CD4-positive, alpha-beta memory T cell (primary cell): ENCODE data around the gene LIN7C. TPM values are rescaled to one million over a fixed set of nuclear protein-coding genes. Genes with fewer than 3 reads are reported as not detected.
A peak's percentile ranks its signal among the peaks of the same experiment; 100 is the strongest.

ENCODE experiments used
- CTCF ChIA-PET: fragments of 350-600 bp; sonication (Branson Sonifier 250); formaldehyde crosslinking; loops from one replicate; lab custom pipeline; 2021; ENCODE audit warnings: inconsistent platforms; ENCODE audit not compliant: partially characterized antibody; lab: Charles Lee
- POLR2A ChIA-PET: fragments of 350-600 bp; sonication (Branson Sonifier 250); formaldehyde crosslinking; loops from one replicate; lab custom pipeline; 2021; ENCODE audit not compliant: partially characterized antibody; lab: Charles Lee
- DNase-seq, 5 donors: peaks; one replicate each; pipeline versions ENCODE4 v3.0.0 to v3.0.0-alpha.2; 2020 to 2022; ENCODE audit warnings: mixed read lengths in 1 of 5
- H3K27ac ChIP-seq: one replicate; pipeline ENCODE4 v1.7.0; 2013; ENCODE audit warnings: low read depth, low read length
- H3K27me3 ChIP-seq: 2 replicates; pipeline ENCODE4 v1.7.0; 2013; ENCODE audit warnings: mild to moderate bottlenecking, low read length, moderate library complexity; ENCODE audit not compliant: insufficient read depth
- H3K36me3 ChIP-seq: 2 replicates; pipeline ENCODE4 v1.7.0; 2013; ENCODE audit warnings: mild to moderate bottlenecking, low read length, moderate library complexity; ENCODE audit not compliant: insufficient read depth
- H3K4me1 ChIP-seq: 2 replicates; pipeline ENCODE4 v1.7.0; 2013; ENCODE audit warnings: mild to moderate bottlenecking, low read length, moderate library complexity; ENCODE audit not compliant: insufficient read depth
- H3K4me3 ChIP-seq, 2 donors: one replicate each; pipeline ENCODE4 v1.7.0; 2013; ENCODE audit warnings: low read length in 2 of 2, mild to moderate bottlenecking in 1 of 2
- H3K9me3 ChIP-seq, 2 donors: one replicate each; pipeline ENCODE4 v1.7.0; 2013; ENCODE audit warnings: low read length in 2 of 2, control low read depth in 1 of 2; ENCODE audit not compliant: control insufficient read depth in 1 of 2
- H3K27ac Mint-ChIP-seq, 7 donors: one replicate each; pipeline ENCODE4 v1.8.0; 2020 to 2021; ENCODE audit warnings: mixed read lengths in 7 of 7, mild to moderate bottlenecking in 6 of 7, inconsistent platforms in 3 of 7, moderate library complexity in 3 of 7
- H3K27me3 Mint-ChIP-seq, 2 donors: one replicate each; pipeline ENCODE4 v1.8.0; 2020 to 2021; ENCODE audit warnings: mixed read lengths in 2 of 2
- H3K36me3 Mint-ChIP-seq, 2 donors: one replicate each; pipeline ENCODE4 v1.8.0; 2020 to 2021; ENCODE audit warnings: mixed read lengths in 2 of 2, inconsistent platforms in 1 of 2, mild to moderate bottlenecking in 1 of 2
- H3K4me1 Mint-ChIP-seq, 4 donors: one replicate each; pipeline ENCODE4 v1.8.0; 2020 to 2021; ENCODE audit warnings: mixed read lengths in 4 of 4, mild to moderate bottlenecking in 1 of 4
- H3K4me3 Mint-ChIP-seq, 8 donors: one replicate each; pipeline ENCODE4 v1.8.0; 2020 to 2021; ENCODE audit warnings: mixed read lengths in 8 of 8, mild to moderate bottlenecking in 7 of 8, moderate library complexity in 6 of 8, inconsistent platforms in 3 of 8
- H3K9me3 Mint-ChIP-seq, 8 donors: one replicate each; pipeline ENCODE4 v1.8.0; 2020 to 2021; ENCODE audit warnings: mixed read lengths in 8 of 8, mild to moderate bottlenecking in 5 of 8, inconsistent platforms in 3 of 8, moderate library complexity in 1 of 8
- intact Hi-C: fragments of 100-400 bp; cut with micrococcal nuclease; formaldehyde crosslinking; loops from one replicate; pipeline ENCODE4 v1.15.1; 2023
- polyA plus RNA-seq, 2 donors: library from polyadenylated mRNA; unstranded; fragments of 300-500 nt; fragmentation: Illumina TruSeq; gene quantifications; one replicate each; pipeline ENCODE4 v1.2.3, GENCODE V29; 2021
- total RNA-seq, 2 experiments: library from RNA; stranded (reverse); gene quantifications; one replicate each; pipeline ENCODE4 v1.2.3, GENCODE V29; 2021

The LIN7C gene
- total and polyA plus RNA-seq, 4 experiments from 2014 or later: 16.4 to 31.8 (median 24.3) TPM

- CTCF ChIA-PET: no interaction called here
Observed at GRCh38 chr11:27541790-27542189, 35.2 kb upstream of the LIN7C start.

GRCh38 chr11:27540051-27540450 lies 33.5 kb upstream of the LIN7C start:
- no peaks in the 10 kb centered on the region for H3K4me1 Mint-ChIP-seq

More at GRCh38 chr11:27541790-27542189, 35.2 kb upstream of the LIN7C start:
- Mint-ChIP-seq H3K9me3 (no peaks in the 10 kb centered on the region), H3K27me3 (no peaks in the 10 kb centered on the region), H3K36me3 (peaks cover 2 to 11% of the 10 kb centered on the region in 2 donors), H3K27ac (no peak overlapping the region), H3K4me3 (no peak overlapping the region), H3K4me1 (no peaks in the 10 kb centered on the region)
- Histone ChIP-seq H3K36me3 (no peaks in the 10 kb centered on the region), H3K27ac (no peak overlapping the region), H3K9me3 (no peaks in the 10 kb centered on the region), H3K27me3 (no peaks in the 10 kb centered on the region), H3K4me3 (no peak overlapping the region), H3K4me1 (no peaks in the 10 kb centered on the region)
- no peak for DNase-seq
- intact Hi-C loops: no loop called here
- POLR2A ChIA-PET: no interaction called here

GRCh38 chr11:27535103-27535502 lies 28.5 kb upstream of the LIN7C start:
- intact Hi-C loops: no loop called here
- no peaks in the 10 kb centered on the region for H3K36me3 ChIP-seq
- Mint-ChIP-seq H3K4me3 (no peak overlapping the region), H3K27ac (no peak overlapping the region), H3K36me3 (no peaks in the 10 kb centered on the region), H3K9me3 (no peaks in the 10 kb centered on the region), H3K27me3 (no peaks in the 10 kb centered on the region), H3K4me1 (peaks cover 0 to 2% (median 0%) of the 10 kb centered on the region in 4 donors)
- H3K9me3 ChIP-seq: no peaks in the 10 kb centered on the region
- ChIA-PET POLR2A (no interaction called here), CTCF (interaction anchor here (0.9 kb wide), 1 partner anchor 22 kb away, joined by 3 read pairs; no protein-coding TSS in a partner anchor)
- no peaks in the 10 kb centered on the region for H3K27me3 ChIP-seq
- H3K4me3 ChIP-seq: no peak overlapping the region
- no peaks in the 10 kb centered on the region for H3K4me1 ChIP-seq
- no peak overlapping the region for H3K27ac ChIP-seq
- DNase-seq: no peak

More at GRCh38 chr11:27540051-27540450, 33.5 kb upstream of the LIN7C start:
- Histone ChIP-seq H3K27ac (no peak overlapping the region), H3K4me1 (no peaks in the 10 kb centered on the region), H3K27me3 (no peaks in the 10 kb centered on the region), H3K36me3 (no peaks in the 10 kb centered on the region), H3K9me3 (no peaks in the 10 kb centered on the region), H3K4me3 (no peak overlapping the region)
- Mint-ChIP-seq H3K4me3 (no peak overlapping the region), H3K27ac (no peak overlapping the region), H3K9me3 (no peaks in the 10 kb centered on the region), H3K36me3 (peaks cover 2 to 11% of the 10 kb centered on the region in 2 donors), H3K27me3 (no peaks in the 10 kb centered on the region)
- DNase-seq: no peak
- ChIA-PET CTCF (no interaction called here), POLR2A (no interaction called here)
- intact Hi-C loops: no loop called here

- no peak overlapping the region for H3K27ac ChIP-seq
- no peak overlapping the region for H3K4me3 ChIP-seq
- no peaks in the 10 kb centered on the region for H3K9me3 ChIP-seq
- intact Hi-C loops: no loop called here
- Mint-ChIP-seq H3K4me1 (peaks cover 0 to 2% (median 0%) of the 10 kb centered on the region in 4 donors), H3K9me3 (no peaks in the 10 kb centered on the region), H3K36me3 (no peaks in the 10 kb centered on the region), H3K4me3 (peak overlapping the region in 1 of 8 donors; percentile 45), H3K27me3 (no peaks in the 10 kb centered on the region), H3K27ac (no peak overlapping the region)
- no peak for DNase-seq
- no peaks in the 10 kb centered on the region for H3K4me1 ChIP-seq
- POLR2A ChIA-PET: no interaction called here
- no peaks in the 10 kb centered on the region for H3K27me3 ChIP-seq
- CTCF ChIA-PET: no interaction called here
- H3K36me3 ChIP-seq: no peaks in the 10 kb centered on the region
Observed at GRCh38 chr11:27532652-27533325, 26.2 kb upstream of the LIN7C start.

- Mint-ChIP-seq H3K36me3 (no peaks in the 10 kb centered on the region), H3K9me3 (no peaks in the 10 kb centered on the region), H3K4me3 (no peak overlapping the region), H3K27ac (no peak overlapping the region), H3K4me1 (peaks cover 0 to under 1% (median 0%) of the 10 kb centered on the region in 4 donors), H3K27me3 (peaks cover 0 to 2% of the 10 kb centered on the region in 2 donors)
- intact Hi-C loops: no loop called here
- Histone ChIP-seq H3K36me3 (no peaks in the 10 kb centered on the region), H3K4me3 (no peak overlapping the region), H3K27me3 (no peaks in the 10 kb centered on the region), H3K9me3 (no peaks in the 10 kb centered on the region), H3K27ac (no peak overlapping the region), H3K4me1 (no peaks in the 10 kb centered on the region)
- CTCF ChIA-PET: no interaction called here
- POLR2A ChIA-PET: no interaction called here
- no peak for DNase-seq
Observed at GRCh38 chr11:27528712-27529111, 22.1 kb upstream of the LIN7C start.

- Histone ChIP-seq H3K9me3 (no peaks in the 10 kb centered on the region), H3K4me3 (no peak overlapping the region), H3K27me3 (no peaks in the 10 kb centered on the region), H3K36me3 (no peaks in the 10 kb centered on the region), H3K4me1 (no peaks in the 10 kb centered on the region), H3K27ac (no peak overlapping the region)
- Mint-ChIP-seq H3K4me3 (no peak overlapping the region), H3K4me1 (no peaks in the 10 kb centered on the region), H3K27me3 (peaks cover 0 to 2% of the 10 kb centered on the region in 2 donors), H3K27ac (no peak overlapping the region), H3K36me3 (no peaks in the 10 kb centered on the region), H3K9me3 (no peaks in the 10 kb centered on the region)
- ChIA-PET CTCF (interaction anchor here (2.5 kb wide), 1 partner anchor 10 kb away, joined by 5 read pairs; no protein-coding TSS in a partner anchor), POLR2A (no interaction called here)
- DNase-seq: no peak
- intact Hi-C loops: no loop called here
Observed at GRCh38 chr11:27526535-27526934, 20.0 kb upstream of the LIN7C start.

GRCh38 chr11:27525824-27526516 lies 19.4 kb upstream of the LIN7C start:
- no peaks in the 10 kb centered on the region for H3K9me3 ChIP-seq
- ChIA-PET CTCF (interaction anchor here (2.5 kb wide), 1 partner anchor 9 kb away, joined by 5 read pairs; no protein-coding TSS in a partner anchor), POLR2A (no interaction called here)
- Mint-ChIP-seq H3K27ac (no peak overlapping the region), H3K4me3 (no peak overlapping the region), H3K27me3 (peaks cover 0 to 2% of the 10 kb centered on the region in 2 donors), H3K36me3 (no peaks in the 10 kb centered on the region), H3K4me1 (no peaks in the 10 kb centered on the region), H3K9me3 (no peaks in the 10 kb centered on the region)
- H3K4me3 ChIP-seq: no peak overlapping the region
- intact Hi-C loops: no loop called here
- no peak overlapping the region for H3K27ac ChIP-seq
- H3K36me3 ChIP-seq: no peaks in the 10 kb centered on the region
- H3K27me3 ChIP-seq: no peaks in the 10 kb centered on the region
- H3K4me1 ChIP-seq: no peaks in the 10 kb centered on the region
- DNase-seq: no peak
